KMS-11 (cell line): ENCODE measurements around the gene TMPRSS5.
"Not testable (repeated sequence)": the region's sequence is repeated elsewhere in the genome, so short reads cannot be mapped to it uniquely, and the experiment has no call there.

Source experiments
- H2AFZ ChIP-seq: fragments of 200-600 bp; sonication (generic); 2 replicates; pipeline ENCODE4 v1.6.1; 2016; ENCODE audit warnings: antibody characterized with exemption, mixed run types, low read depth
- H3K27ac ChIP-seq: fragments of 200-600 bp; sonication (generic); 2 replicates; pipeline ENCODE4 v1.6.1; 2016; ENCODE audit warnings: mild to moderate bottlenecking, mixed run types
- H3K27me3 ChIP-seq: fragments of 200-600 bp; sonication (generic); 2 replicates; pipeline ENCODE4 v1.6.1; 2017; ENCODE audit warnings: mild to moderate bottlenecking, low read depth, mixed run types, moderate library complexity; ENCODE audit not compliant: insufficient read depth
- H3K36me3 ChIP-seq: fragments of 200-600 bp; sonication (generic); 2 replicates; pipeline ENCODE4 v1.6.1; 2017; ENCODE audit warnings: mild to moderate bottlenecking, mixed run types; ENCODE audit not compliant: insufficient read depth
- H3K4me1 ChIP-seq: fragments of 200-600 bp; sonication (generic); 2 replicates; pipeline ENCODE4 v1.6.1; 2016; ENCODE audit warnings: mild to moderate bottlenecking, low read depth, mixed run types; ENCODE audit not compliant: poor library complexity, severe bottlenecking
- H3K4me2 ChIP-seq: fragments of 200-600 bp; sonication (generic); 2 replicates; pipeline ENCODE4 v1.7.0; 2016; ENCODE audit warnings: mild to moderate bottlenecking, mixed run types
- H3K4me3 ChIP-seq: fragments of 200-600 bp; sonication (generic); IDR thresholded peaks from 2 replicates; pipeline ENCODE4 v1.6.1; 2017; ENCODE audit warnings: low read depth, low read length, mixed read lengths; ENCODE audit not compliant: insufficient read depth
- H3K79me2 ChIP-seq: fragments of 200-600 bp; sonication (generic); 2 replicates; pipeline ENCODE4 v1.6.1; 2016; ENCODE audit warnings: low read depth, mixed run types; ENCODE audit not compliant: insufficient read depth
- H3K9ac ChIP-seq: fragments of 200-600 bp; sonication (generic); 2 replicates; pipeline ENCODE4 v1.6.1; 2016; ENCODE audit warnings: mild to moderate bottlenecking, mixed run types
- H4K20me1 ChIP-seq: fragments of 200-600 bp; sonication (generic); 2 replicates; pipeline ENCODE4 v1.6.1; 2016; ENCODE audit warnings: mild to moderate bottlenecking, mixed run types; ENCODE audit not compliant: insufficient read depth
- CTCF ChIP-seq: fragments of 200-600 bp; sonication (generic); conservative IDR thresholded peaks from 2 replicates; pipeline ENCODE4 v1.6.1; 2017; ENCODE audit warnings: low read depth, mild to moderate bottlenecking, antibody characterized with exemption, low read length, moderate library complexity, mixed read lengths

Gene TMPRSS5

GRCh38 chr11:113710989-113711388 lies 4.9 kb upstream of the TMPRSS5 start:
- Histone ChIP-seq H3K4me1 (no peaks in the 10 kb centered on the region), H3K27me3 (no peaks in the 10 kb centered on the region), H3K36me3 (no peaks in the 10 kb centered on the region), H3K79me2 (no peaks in the 10 kb centered on the region), H3K4me3 (no peak overlapping the region), H3K4me2 (no peak overlapping the region), H3K9ac (no peak overlapping the region), H3K27ac (no peak overlapping the region), H4K20me1 (no peaks in the 10 kb centered on the region), H2AFZ (no peak overlapping the region)
- TF ChIP-seq CTCF: no peak

GRCh38 chr11:113703551-113703950 lies 2.6 kb downstream of the TMPRSS5 start:
- not testable (repeated sequence) for H3K27ac ChIP-seq, H3K4me1 ChIP-seq, H3K79me2 ChIP-seq, H4K20me1 ChIP-seq, H2AFZ ChIP-seq, H3K9ac ChIP-seq, H3K4me3 ChIP-seq, H3K4me2 ChIP-seq, H3K27me3 ChIP-seq, H3K36me3 ChIP-seq

- Histone ChIP-seq H3K79me2 (no peaks in the 10 kb centered on the region), H3K4me3 (no peak overlapping the region), H3K36me3 (no peaks in the 10 kb centered on the region), H3K27ac (no peak overlapping the region), H2AFZ (no peak overlapping the region), H3K4me1 (no peaks in the 10 kb centered on the region), H3K27me3 (no peaks in the 10 kb centered on the region), H4K20me1 (no peaks in the 10 kb centered on the region), H3K9ac (no peak overlapping the region), H3K4me2 (no peak overlapping the region)
- TF ChIP-seq CTCF: no peak
Observed at GRCh38 chr11:113701491-113701890, 4.6 kb downstream of the TMPRSS5 start.

GRCh38 chr11:113698515-113698914 lies 7.6 kb downstream of the TMPRSS5 start:
- no peaks in the 10 kb centered on the region for H3K36me3 ChIP-seq
- H3K9ac ChIP-seq: no peak overlapping the region
- H4K20me1 ChIP-seq: no peaks in the 10 kb centered on the region
- H3K4me3 ChIP-seq: no peak overlapping the region
- no peaks in the 10 kb centered on the region for H3K27me3 ChIP-seq
- H3K27ac ChIP-seq: no peak overlapping the region
- no peak for TF ChIP-seq CTCF
- no peak overlapping the region for H3K4me2 ChIP-seq
- H3K4me1 ChIP-seq: no peaks in the 10 kb centered on the region
- no peaks in the 10 kb centered on the region for H3K79me2 ChIP-seq
- no peak overlapping the region for H2AFZ ChIP-seq

- Histone ChIP-seq H3K4me1 (no peaks in the 10 kb centered on the region), H3K4me3 (no peak overlapping the region), H3K27me3 (no peaks in the 10 kb centered on the region), H2AFZ (no peak overlapping the region), H3K36me3 (no peaks in the 10 kb centered on the region), H3K4me2 (no peak overlapping the region), H3K79me2 (no peaks in the 10 kb centered on the region), H3K27ac (no peak overlapping the region), H4K20me1 (no peaks in the 10 kb centered on the region), H3K9ac (no peak overlapping the region)
- no peak for TF ChIP-seq CTCF
Observed at GRCh38 chr11:113697756-113698407, 8.2 kb downstream of the TMPRSS5 start.
